Testis (tissue), 2 donors: Measurements from ENCODE around the gene ARHGDIA.

Experiments
- POLR2A ChIP-seq: fragments of 450-650 bp; IDR thresholded peaks from one replicate; pipeline ENCODE4 v1.6.1; 2017; ENCODE audit warnings: antibody characterized with exemption, mild to moderate bottlenecking, moderate library complexity
- TF ChIP-seq, protein P1 (sequence below), 3 experiments: fragments of 450-650 bp in 2 of 3; fragments of 200-600 bp in 1 of 3; sonication (generic) in 1 of 3; IDR thresholded peaks; one replicate each; pipeline ENCODE4 v1.5.1; 2016 to 2019; ENCODE audit warnings: antibody characterized with exemption in 3 of 3, mild to moderate bottlenecking in 2 of 3, moderate library complexity in 1 of 3

DNA sequence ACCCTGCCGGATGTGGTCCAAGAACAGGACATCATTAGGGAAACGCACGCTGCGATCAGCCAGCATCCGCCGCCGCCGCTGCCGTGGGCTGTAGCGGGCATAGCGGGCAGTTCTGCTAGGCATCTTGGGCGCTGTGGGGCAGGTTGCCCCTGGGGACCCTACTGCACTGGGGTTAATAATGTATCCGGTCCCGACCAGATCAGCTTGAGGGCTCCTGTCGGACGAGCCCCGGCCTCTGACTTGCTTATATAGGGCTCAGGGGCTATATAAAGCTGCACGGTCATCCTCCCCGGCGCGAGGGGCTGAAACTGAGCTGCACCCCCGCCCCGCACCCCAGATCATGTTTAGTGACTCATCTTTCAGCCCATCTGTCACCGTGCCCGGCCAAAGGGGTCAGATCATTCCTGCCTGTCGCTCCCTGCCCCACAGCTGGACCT lies 36.3 kb downstream of the ARHGDIA start, which contains the start of gene PPP1R27:
- TF ChIP-seq POLR2A: no peak
- TF ChIP-seq, protein P1, sequence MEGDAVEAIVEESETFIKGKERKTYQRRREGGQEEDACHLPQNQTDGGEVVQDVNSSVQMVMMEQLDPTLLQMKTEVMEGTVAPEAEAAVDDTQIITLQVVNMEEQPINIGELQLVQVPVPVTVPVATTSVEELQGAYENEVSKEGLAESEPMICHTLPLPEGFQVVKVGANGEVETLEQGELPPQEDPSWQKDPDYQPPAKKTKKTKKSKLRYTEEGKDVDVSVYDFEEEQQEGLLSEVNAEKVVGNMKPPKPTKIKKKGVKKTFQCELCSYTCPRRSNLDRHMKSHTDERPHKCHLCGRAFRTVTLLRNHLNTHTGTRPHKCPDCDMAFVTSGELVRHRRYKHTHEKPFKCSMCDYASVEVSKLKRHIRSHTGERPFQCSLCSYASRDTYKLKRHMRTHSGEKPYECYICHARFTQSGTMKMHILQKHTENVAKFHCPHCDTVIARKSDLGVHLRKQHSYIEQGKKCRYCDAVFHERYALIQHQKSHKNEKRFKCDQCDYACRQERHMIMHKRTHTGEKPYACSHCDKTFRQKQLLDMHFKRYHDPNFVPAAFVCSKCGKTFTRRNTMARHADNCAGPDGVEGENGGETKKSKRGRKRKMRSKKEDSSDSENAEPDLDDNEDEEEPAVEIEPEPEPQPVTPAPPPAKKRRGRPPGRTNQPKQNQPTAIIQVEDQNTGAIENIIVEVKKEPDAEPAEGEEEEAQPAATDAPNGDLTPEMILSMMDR (IDR thresholded peaks at IDR 0.05): no peak
